HEK293 (cell line): Measurements from ENCODE around the gene CACNA2D3.

ENCODE experiments used
- BCL11A ChIP-seq: fragments of 450-650 bp; formaldehyde crosslinking; IDR thresholded peaks from 2 replicates; pipeline ENCODE4 v1.5.1; 2016; ENCODE audit warnings: low read depth, missing biosample characterization, missing genetic modification characterization
- SP2 ChIP-seq: fragments of 450-650 bp; formaldehyde crosslinking; IDR thresholded peaks from 2 replicates; pipeline ENCODE4 v1.5.1; 2016; ENCODE audit warnings: missing biosample characterization, missing genetic modification characterization
- ZBTB8A ChIP-seq: fragments of 450-650 bp; formaldehyde crosslinking; IDR thresholded peaks from 2 replicates; pipeline ENCODE4 v1.5.1; 2016; ENCODE audit warnings: missing biosample characterization, missing genetic modification characterization
- ZNF184 ChIP-seq: fragments of 450-650 bp; IDR thresholded peaks from 2 replicates; pipeline ENCODE4 v1.5.1; 2018; ENCODE audit warnings: missing biosample characterization, mild to moderate bottlenecking, missing genetic modification characterization
- ZNF394 ChIP-seq: fragments of 450-650 bp; formaldehyde crosslinking; IDR thresholded peaks from 2 replicates; pipeline ENCODE4 v1.5.1; 2016; ENCODE audit warnings: missing biosample characterization, missing genetic modification characterization, mild to moderate bottlenecking, moderate library complexity, borderline replicate concordance
- ZNF561 ChIP-seq: fragments of 450-650 bp; IDR thresholded peaks from 2 replicates; pipeline ENCODE4 v1.5.1; 2018; ENCODE audit warnings: missing biosample characterization, missing genetic modification characterization, borderline replicate concordance
- TF ChIP-seq, protein P1 (sequence below): fragments of 450-650 bp; formaldehyde crosslinking; IDR thresholded peaks from 2 replicates; pipeline ENCODE4 v1.5.1; 2016; ENCODE audit warnings: missing biosample characterization, missing genetic modification characterization

DNA sequence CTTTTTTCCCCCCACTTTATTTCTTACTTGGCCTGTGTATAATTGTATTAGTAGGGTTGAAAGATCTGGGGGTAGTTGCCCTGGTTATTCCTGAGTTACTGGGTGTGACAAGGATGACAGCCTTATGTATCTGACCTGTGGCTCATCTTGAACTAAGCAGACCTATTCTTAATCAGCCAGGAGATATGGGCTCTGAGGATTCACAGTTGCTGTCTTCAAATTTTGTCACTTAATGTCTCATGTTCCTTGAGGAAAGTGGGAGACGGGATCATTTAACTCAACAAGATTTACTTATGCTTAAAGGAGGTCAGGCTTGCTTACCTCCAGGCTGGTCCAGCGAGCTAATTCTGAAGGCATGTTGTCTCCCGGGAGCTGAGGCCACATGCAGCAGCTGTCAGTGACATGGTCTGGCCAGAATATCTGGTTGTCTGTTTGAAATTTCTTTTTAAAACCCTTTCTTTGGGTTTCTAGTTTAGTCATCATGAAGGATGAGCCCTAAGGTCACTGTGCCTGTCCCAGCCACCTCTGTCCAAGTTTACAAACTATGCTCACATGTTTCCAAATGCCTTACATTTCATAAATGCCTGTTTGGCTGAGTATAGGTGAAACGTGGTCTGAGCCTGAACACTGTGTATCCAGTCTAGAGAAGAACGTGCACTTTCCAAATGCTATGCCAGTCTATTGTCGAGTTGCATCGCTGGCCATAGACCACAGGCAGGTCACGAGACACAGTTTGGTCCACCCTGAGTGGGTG is 778.7 kb downstream of the CACNA2D3 start:
- TF ChIP-seq ZNF394 (tag by site-specific recombination): no peak
- no peak for TF ChIP-seq ZBTB8A (tag by site-specific recombination)
- no peak for TF ChIP-seq SP2 (tag by site-specific recombination)
- TF ChIP-seq, protein P1, sequence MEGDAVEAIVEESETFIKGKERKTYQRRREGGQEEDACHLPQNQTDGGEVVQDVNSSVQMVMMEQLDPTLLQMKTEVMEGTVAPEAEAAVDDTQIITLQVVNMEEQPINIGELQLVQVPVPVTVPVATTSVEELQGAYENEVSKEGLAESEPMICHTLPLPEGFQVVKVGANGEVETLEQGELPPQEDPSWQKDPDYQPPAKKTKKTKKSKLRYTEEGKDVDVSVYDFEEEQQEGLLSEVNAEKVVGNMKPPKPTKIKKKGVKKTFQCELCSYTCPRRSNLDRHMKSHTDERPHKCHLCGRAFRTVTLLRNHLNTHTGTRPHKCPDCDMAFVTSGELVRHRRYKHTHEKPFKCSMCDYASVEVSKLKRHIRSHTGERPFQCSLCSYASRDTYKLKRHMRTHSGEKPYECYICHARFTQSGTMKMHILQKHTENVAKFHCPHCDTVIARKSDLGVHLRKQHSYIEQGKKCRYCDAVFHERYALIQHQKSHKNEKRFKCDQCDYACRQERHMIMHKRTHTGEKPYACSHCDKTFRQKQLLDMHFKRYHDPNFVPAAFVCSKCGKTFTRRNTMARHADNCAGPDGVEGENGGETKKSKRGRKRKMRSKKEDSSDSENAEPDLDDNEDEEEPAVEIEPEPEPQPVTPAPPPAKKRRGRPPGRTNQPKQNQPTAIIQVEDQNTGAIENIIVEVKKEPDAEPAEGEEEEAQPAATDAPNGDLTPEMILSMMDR (tag by site-specific recombination): no peak
- TF ChIP-seq ZNF561 (tag by site-specific recombination): no peak
- no peak for TF ChIP-seq ZNF184 (tag by site-specific recombination)
- no peak for TF ChIP-seq BCL11A (tag by site-specific recombination)
